ENCODE data around the gene DOK7.

DNA sequence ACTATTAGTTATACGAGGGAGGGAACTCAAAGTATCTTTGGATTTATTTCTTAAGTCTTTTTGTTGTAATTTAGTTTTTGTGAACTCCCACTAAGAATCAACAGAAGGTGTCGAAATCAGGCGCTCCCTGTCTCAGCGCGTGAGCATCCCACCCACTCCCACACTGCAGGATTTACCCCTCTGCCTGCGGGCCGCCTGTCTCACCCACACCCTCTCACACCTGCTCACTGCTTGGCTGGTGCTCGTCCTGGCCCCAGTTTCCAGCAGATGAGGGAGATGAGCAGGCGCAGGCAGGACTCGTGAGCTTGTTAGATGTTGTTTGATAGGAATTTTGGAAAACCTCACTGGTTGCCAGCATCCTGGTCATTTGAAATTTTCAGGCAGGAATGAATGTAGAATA lies 42.1 kb upstream of the DOK7 start:
- TF ChIP-seq, protein P1, sequence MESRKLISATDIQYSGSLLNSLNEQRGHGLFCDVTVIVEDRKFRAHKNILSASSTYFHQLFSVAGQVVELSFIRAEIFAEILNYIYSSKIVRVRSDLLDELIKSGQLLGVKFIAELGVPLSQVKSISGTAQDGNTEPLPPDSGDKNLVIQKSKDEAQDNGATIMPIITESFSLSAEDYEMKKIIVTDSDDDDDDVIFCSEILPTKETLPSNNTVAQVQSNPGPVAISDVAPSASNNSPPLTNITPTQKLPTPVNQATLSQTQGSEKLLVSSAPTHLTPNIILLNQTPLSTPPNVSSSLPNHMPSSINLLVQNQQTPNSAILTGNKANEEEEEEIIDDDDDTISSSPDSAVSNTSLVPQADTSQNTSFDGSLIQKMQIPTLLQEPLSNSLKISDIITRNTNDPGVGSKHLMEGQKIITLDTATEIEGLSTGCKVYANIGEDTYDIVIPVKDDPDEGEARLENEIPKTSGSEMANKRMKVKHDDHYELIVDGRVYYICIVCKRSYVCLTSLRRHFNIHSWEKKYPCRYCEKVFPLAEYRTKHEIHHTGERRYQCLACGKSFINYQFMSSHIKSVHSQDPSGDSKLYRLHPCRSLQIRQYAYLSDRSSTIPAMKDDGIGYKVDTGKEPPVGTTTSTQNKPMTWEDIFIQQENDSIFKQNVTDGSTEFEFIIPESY (IDR thresholded peaks at IDR 0.05), result no peak
- no peak for TF ChIP-seq RXRA (IDR thresholded peaks at IDR 0.05)
- TF ChIP-seq, protein P2, sequence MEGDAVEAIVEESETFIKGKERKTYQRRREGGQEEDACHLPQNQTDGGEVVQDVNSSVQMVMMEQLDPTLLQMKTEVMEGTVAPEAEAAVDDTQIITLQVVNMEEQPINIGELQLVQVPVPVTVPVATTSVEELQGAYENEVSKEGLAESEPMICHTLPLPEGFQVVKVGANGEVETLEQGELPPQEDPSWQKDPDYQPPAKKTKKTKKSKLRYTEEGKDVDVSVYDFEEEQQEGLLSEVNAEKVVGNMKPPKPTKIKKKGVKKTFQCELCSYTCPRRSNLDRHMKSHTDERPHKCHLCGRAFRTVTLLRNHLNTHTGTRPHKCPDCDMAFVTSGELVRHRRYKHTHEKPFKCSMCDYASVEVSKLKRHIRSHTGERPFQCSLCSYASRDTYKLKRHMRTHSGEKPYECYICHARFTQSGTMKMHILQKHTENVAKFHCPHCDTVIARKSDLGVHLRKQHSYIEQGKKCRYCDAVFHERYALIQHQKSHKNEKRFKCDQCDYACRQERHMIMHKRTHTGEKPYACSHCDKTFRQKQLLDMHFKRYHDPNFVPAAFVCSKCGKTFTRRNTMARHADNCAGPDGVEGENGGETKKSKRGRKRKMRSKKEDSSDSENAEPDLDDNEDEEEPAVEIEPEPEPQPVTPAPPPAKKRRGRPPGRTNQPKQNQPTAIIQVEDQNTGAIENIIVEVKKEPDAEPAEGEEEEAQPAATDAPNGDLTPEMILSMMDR (IDR thresholded peaks at IDR 0.05; ENCODE audit: low read depth, low read length, missing input control), result no peak
- TF ChIP-seq, protein P3, sequence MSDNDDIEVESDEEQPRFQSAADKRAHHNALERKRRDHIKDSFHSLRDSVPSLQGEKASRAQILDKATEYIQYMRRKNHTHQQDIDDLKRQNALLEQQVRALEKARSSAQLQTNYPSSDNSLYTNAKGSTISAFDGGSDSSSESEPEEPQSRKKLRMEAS (IDR thresholded peaks at IDR 0.05), result no peak
- TF ChIP-seq HNF4G (IDR thresholded peaks at IDR 0.05), result no peak
- no peak for TF ChIP-seq RAD21 (IDR thresholded peaks at IDR 0.05)
- no peak for TF ChIP-seq TAF1 (conservative IDR thresholded peaks at IDR 0.05)
